Thyroid gland (tissue), 4 donors: ENCODE results near the gene NDE1. TPM values are rescaled to one million over a fixed set of nuclear protein-coding genes. Genes with fewer than 3 reads are reported as not detected.

ENCODE experiments used
- DNase-seq, 2 donors: peaks; one replicate each; pipeline ENCODE4 v3.0.0-alpha.2; 2019
- H3K27ac ChIP-seq, 3 donors: fragments of 200-600 bp; sonication (generic); 1 replicate in 2 of 3; 2 replicates in 1 of 3; pipeline ENCODE4 v1.5.1; 2016 to 2019; ENCODE audit warnings: mild to moderate bottlenecking in 1 of 3, moderate library complexity in 1 of 3
- H3K27me3 ChIP-seq: fragments of 200-600 bp; sonication (generic); one replicate; pipeline ENCODE4 v1.5.1; 2019
- H3K36me3 ChIP-seq, 2 donors: fragments of 200-600 bp; sonication (generic); one replicate each; pipeline ENCODE4 v1.5.1; 2016 to 2019
- H3K4me1 ChIP-seq, 2 donors: fragments of 200-600 bp; sonication (generic); one replicate each; pipeline ENCODE4 v1.5.1; 2017 to 2019
- H3K4me3 ChIP-seq, 3 donors: fragments of 200-600 bp; sonication (generic); replicated peaks in 1 of 3; 1 replicate in 2 of 3; 2 replicates in 1 of 3; pipeline ENCODE4 v1.5.1; 2016; ENCODE audit warnings: mild to moderate bottlenecking in 1 of 3
- H3K9me3 ChIP-seq: fragments of 200-600 bp; sonication (generic); one replicate; pipeline ENCODE4 v1.5.1; 2017
- POLR2A ChIP-seq, 2 donors: fragments of 450-650 bp; IDR thresholded peaks; one replicate each; pipeline ENCODE4 v1.6.1; 2017; ENCODE audit warnings: antibody characterized with exemption in 2 of 2, mild to moderate bottlenecking in 2 of 2, moderate library complexity in 1 of 2
- WGBS, 2 donors: methylation state at CpG; one replicate each; pipeline ENCODE4 v1.1.5; 2017; 5-methylcytosine and 5-hydroxymethylcytosine counted together
- intact Hi-C: fragments of 100-400 bp; cut with DNase I; formaldehyde crosslinking; loops from one replicate; pipeline ENCODE4 v1.15.1; 2023
- total RNA-seq, 4 donors: library from RNA; depleted of rRNA; stranded (reverse); fragments of >200 nt; gene quantifications; one replicate each; pipeline ENCODE4 v1.2.3, GENCODE V29; 2016
- TF ChIP-seq, protein P1 (sequence below), 6 experiments: fragments of 200-600 bp in 3 of 6; fragments of 450-650 bp in 3 of 6; sonication (generic) in 3 of 6; IDR thresholded peaks; one replicate each; pipeline ENCODE4 v1.5.1; 2016 to 2019; ENCODE audit warnings: antibody characterized with exemption in 6 of 6, mild to moderate bottlenecking in 2 of 6, inconsistent platforms in 1 of 6, moderate library complexity in 1 of 6

NDE1 gene
- total RNA-seq, 4 donors from 2014 or later = 7.7 to 21.3 (median 14.7) TPM

GRCh38 chr16:15742716-15743115 is 92.7 kb downstream of the NDE1 start:
- H3K27me3 ChIP-seq = no peaks in the 10 kb centered on the region
- H3K27ac ChIP-seq = no peak overlapping the region
- TF ChIP-seq, protein P1, sequence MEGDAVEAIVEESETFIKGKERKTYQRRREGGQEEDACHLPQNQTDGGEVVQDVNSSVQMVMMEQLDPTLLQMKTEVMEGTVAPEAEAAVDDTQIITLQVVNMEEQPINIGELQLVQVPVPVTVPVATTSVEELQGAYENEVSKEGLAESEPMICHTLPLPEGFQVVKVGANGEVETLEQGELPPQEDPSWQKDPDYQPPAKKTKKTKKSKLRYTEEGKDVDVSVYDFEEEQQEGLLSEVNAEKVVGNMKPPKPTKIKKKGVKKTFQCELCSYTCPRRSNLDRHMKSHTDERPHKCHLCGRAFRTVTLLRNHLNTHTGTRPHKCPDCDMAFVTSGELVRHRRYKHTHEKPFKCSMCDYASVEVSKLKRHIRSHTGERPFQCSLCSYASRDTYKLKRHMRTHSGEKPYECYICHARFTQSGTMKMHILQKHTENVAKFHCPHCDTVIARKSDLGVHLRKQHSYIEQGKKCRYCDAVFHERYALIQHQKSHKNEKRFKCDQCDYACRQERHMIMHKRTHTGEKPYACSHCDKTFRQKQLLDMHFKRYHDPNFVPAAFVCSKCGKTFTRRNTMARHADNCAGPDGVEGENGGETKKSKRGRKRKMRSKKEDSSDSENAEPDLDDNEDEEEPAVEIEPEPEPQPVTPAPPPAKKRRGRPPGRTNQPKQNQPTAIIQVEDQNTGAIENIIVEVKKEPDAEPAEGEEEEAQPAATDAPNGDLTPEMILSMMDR (IDR thresholded peaks at IDR 0.05) = no peak
- TF ChIP-seq POLR2A (IDR thresholded peaks at IDR 0.05) = no peak
- no peaks in the 10 kb centered on the region for H3K9me3 ChIP-seq
- DNase-seq = no peak
- H3K36me3 ChIP-seq = no peaks in the 10 kb centered on the region
- H3K4me1 ChIP-seq = no peaks in the 10 kb centered on the region
- WGBS, 2 donors = 95 to 98% methylated on average over 2 of the region's 2 CpGs
- H3K4me3 ChIP-seq = no peak overlapping the region
- intact Hi-C loops = no loop called here

DNA sequence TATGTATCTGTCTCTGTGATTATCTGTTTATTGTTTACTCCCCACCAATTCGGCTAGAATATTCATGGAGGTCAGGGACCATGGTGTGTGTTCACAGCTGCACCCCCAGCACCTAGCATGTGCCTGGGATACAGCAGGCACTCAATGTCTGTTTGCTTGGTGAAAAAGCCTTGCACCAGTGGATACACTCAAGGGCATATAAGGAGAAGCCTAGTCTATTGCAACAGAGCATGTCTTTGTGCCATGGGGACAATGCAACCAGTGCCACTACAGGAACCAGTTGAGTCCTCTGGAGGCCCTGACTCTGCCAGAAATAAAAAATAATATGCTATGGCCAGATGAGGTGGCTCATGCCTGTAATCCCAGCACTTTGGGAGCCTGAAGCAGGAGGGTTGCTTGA is 93.6 kb downstream of the NDE1 start:
- Histone ChIP-seq H3K9me3 (no peaks in the 10 kb centered on the region), H3K27ac (no peak overlapping the region), H3K36me3 (no peaks in the 10 kb centered on the region), H3K27me3 (no peaks in the 10 kb centered on the region), H3K4me3 (no peak overlapping the region), H3K4me1 (no peaks in the 10 kb centered on the region)
- no peak for DNase-seq
- 57 to 69% methylated on average over 1 of the region's 1 CpG for WGBS, 2 donors
- no peak for TF ChIP-seq POLR2A (IDR thresholded peaks at IDR 0.05)
- TF ChIP-seq, protein P1 (IDR thresholded peaks at IDR 0.05) = no peak
- intact Hi-C loops = no loop called here

DNA sequence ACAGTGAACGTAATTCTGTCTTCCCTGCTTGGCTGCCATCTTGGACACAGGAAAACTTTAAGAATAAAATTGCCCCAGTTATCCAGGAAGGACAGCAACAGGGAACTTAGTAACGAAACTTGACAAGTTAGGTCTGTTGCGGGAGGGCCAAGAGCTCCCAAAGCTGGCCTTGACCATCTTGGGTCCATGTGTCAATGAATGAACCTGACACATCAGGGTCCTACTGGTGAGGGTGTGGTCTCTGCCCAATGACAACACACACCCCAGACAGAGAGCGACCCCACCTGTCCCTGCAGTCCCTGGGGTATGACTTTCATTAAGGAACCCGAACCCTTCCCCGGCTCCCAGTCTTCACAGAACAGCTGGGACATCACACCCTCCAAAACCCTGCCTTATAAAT is 96.3 kb downstream of the NDE1 start:
- Histone ChIP-seq H3K27ac (no peak overlapping the region), H3K9me3 (no peaks in the 10 kb centered on the region), H3K4me1 (no peaks in the 10 kb centered on the region), H3K4me3 (no peak overlapping the region), H3K27me3 (no peaks in the 10 kb centered on the region), H3K36me3 (no peaks in the 10 kb centered on the region)
- intact Hi-C loops = no loop called here
- DNase-seq = no peak
- 87 to 92% methylated on average over 6 of the region's 6 CpGs for WGBS, 2 donors
- TF ChIP-seq POLR2A (IDR thresholded peaks at IDR 0.05) = no peak
- TF ChIP-seq, protein P1 (IDR thresholded peaks at IDR 0.05) = no peak

DNA sequence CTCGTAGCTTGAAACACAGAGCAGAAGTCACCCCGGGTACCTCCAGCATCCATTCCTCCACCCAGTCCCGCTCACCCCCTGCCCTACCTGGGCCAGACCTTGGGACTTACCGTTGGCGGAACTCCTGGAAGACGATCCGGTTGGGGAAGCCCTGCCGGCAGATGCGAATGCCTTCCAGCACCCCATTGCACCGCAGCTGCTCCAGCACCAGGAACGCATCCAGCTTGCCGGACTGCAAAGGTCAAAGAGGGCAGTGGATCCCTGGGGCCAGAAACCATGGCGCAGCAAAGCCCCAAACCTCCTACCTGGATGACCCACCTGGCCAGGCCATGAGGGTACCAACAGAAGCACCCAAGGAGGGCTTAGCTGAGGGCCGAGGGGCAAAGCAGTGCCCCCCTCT is 97.9 kb downstream of the NDE1 start:
- Histone ChIP-seq H3K27me3 (no peaks in the 10 kb centered on the region), H3K4me1 (no peaks in the 10 kb centered on the region), H3K27ac (no peak overlapping the region), H3K9me3 (no peaks in the 10 kb centered on the region), H3K36me3 (no peaks in the 10 kb centered on the region), H3K4me3 (no peak overlapping the region)
- DNase-seq = no peak
- WGBS, 2 donors = 86 to 98% methylated on average over 3 to 13 of the region's 14 CpGs
- TF ChIP-seq, protein P1 (IDR thresholded peaks at IDR 0.05) = no peak
- no peak for TF ChIP-seq POLR2A (IDR thresholded peaks at IDR 0.05)
- intact Hi-C loops = no loop called here

DNA sequence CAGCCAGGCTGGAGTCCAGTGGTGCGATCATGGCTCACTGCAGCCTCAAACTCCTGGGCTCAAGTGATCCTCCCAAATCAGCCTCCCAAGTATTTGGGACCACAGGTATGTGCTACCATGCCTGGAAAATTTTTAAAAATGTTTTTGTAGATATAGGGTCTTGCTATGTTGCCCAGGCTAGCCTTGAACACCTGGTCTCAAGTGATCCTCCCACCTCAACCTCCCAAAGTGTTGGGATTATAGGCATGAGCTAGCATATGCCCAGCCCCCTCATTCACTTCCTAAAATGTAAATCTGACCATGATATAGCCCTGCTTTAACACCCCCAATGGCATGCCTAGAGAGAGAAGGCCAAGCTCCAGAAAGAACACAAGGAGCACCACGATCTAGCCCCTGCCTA is 98.6 kb downstream of the NDE1 start:
- H3K4me3 ChIP-seq = no peak overlapping the region
- H3K36me3 ChIP-seq = no peaks in the 10 kb centered on the region
- H3K27ac ChIP-seq = no peak overlapping the region
- no peak for DNase-seq
- H3K4me1 ChIP-seq = no peaks in the 10 kb centered on the region
- TF ChIP-seq POLR2A (IDR thresholded peaks at IDR 0.05) = no peak
- TF ChIP-seq, protein P1 (IDR thresholded peaks at IDR 0.05) = no peak
- intact Hi-C loops = no loop called here
- H3K9me3 ChIP-seq = no peaks in the 10 kb centered on the region
- WGBS, 2 donors = 95 to 96% methylated on average over 2 of the region's 2 CpGs
- H3K27me3 ChIP-seq = no peaks in the 10 kb centered on the region
